SK-N-SH (cell line): ENCODE measurements around the gene MTG1.

Experiments used
- CTCF ChIP-seq: fragments of 200-600 bp; sonication (generic); IDR thresholded peaks from 2 replicates; pipeline ENCODE4 v1.6.1; 2017; ENCODE audit warnings: antibody characterized with exemption, mild to moderate bottlenecking, moderate library complexity
- ELF1 ChIP-seq: IDR thresholded peaks from 2 replicates; pipeline ENCODE4 v1.4.0; 2012
- EP300 ChIP-seq, 2 experiments: IDR thresholded peaks; 2 replicates each; pipeline versions ENCODE4 v1.4.0 to v1.6.1; 2012; ENCODE audit warnings: borderline replicate concordance in 1 of 2, low read depth in 1 of 2, low read length in 1 of 2
- FOSL2 ChIP-seq: IDR thresholded peaks from 2 replicates; pipeline ENCODE4 v1.4.0; 2012; ENCODE audit warnings: low read depth, mild to moderate bottlenecking, moderate library complexity, borderline replicate concordance
- FOXM1 ChIP-seq: IDR thresholded peaks from 2 replicates; pipeline ENCODE4 v1.4.0; 2012; ENCODE audit warnings: low read depth, mild to moderate bottlenecking
- JUND ChIP-seq: IDR thresholded peaks from 2 replicates; pipeline ENCODE4 v1.4.0; 2012
- NRF1 ChIP-seq: IDR thresholded peaks from 2 replicates; pipeline ENCODE4 v1.6.1; 2012; ENCODE audit warnings: low read depth, mild to moderate bottlenecking, low read length
- POLR2AphosphoS5 ChIP-seq: IDR thresholded peaks from 2 replicates; pipeline ENCODE4 v1.6.1; 2012; ENCODE audit warnings: low read depth, low read length
- REST ChIP-seq: IDR thresholded peaks from 2 replicates; pipeline ENCODE4 v1.6.1; 2012; ENCODE audit warnings: mild to moderate bottlenecking, low read depth, low read length, moderate library complexity
- RFX5 ChIP-seq: IDR thresholded peaks from 2 replicates; pipeline ENCODE4 v1.6.1; 2012; ENCODE audit warnings: mild to moderate bottlenecking, improper control_type of control experiment, low read length
- SIN3A ChIP-seq: IDR thresholded peaks from 2 replicates; pipeline ENCODE4 v1.6.1; 2012; ENCODE audit warnings: low read depth, mild to moderate bottlenecking, low read length, moderate library complexity, borderline replicate concordance
- TAF1 ChIP-seq: IDR thresholded peaks from 2 replicates; pipeline ENCODE4 v1.6.1; 2012; ENCODE audit warnings: low read depth, mild to moderate bottlenecking, low read length, moderate library complexity, borderline replicate concordance

GRCh38 chr10:133381036-133381435, 12.9 kb upstream of the MTG1 start:
- TF ChIP-seq EP300 (IDR thresholded peaks at IDR 0.05; ENCODE audit: borderline replicate concordance in 1 of 2, low read depth in 1 of 2, low read length in 1 of 2) (no peak), FOXM1 (no peak), REST (no peak), RFX5 (no peak), ELF1 (no peak), JUND (no peak), CTCF (no peak), NRF1 (no peak), FOSL2 (no peak), POLR2AphosphoS5 (no peak), SIN3A (no peak), TAF1 (no peak)
